ENCODE data around the gene BDNF. TPM values are rescaled to one million over a fixed set of nuclear protein-coding genes. Genes with fewer than 3 reads are reported as not detected.

The BDNF gene
- total and polyA plus RNA-seq, 2 experiments from 2014 or later = 5.1 to 5.2 TPM

GRCh38 chr11:27608951-27609350 lies 91.3 kb downstream of the BDNF start:
- peaks cover 10% of the 10 kb centered on the region for H3K4me1 Mint-ChIP-seq
- DNase-seq (ENCODE audit: low spot score) = no peak

More at GRCh38 chr11:27608951-27609350, 91.3 kb downstream of the BDNF start:
- Histone ChIP-seq H3K4me1 (ENCODE audit: insufficient read depth) (no peaks in the 10 kb centered on the region), H2AFZ (no peak overlapping the region), H3K27me3 (ENCODE audit: insufficient read depth) (peaks cover 47% of the 10 kb centered on the region), H3K36me3 (ENCODE audit: insufficient read depth) (no peaks in the 10 kb centered on the region), H3K79me2 (replicated peaks; ENCODE audit: insufficient read depth) (no peaks in the 10 kb centered on the region), H3K27ac (ENCODE audit: low read depth) (no peak overlapping the region), H3K4me3 (no peak overlapping the region), H3F3A (replicated peaks; ENCODE audit: low read depth) (peaks cover 6% of the 10 kb centered on the region), H3K4me2 (no peak overlapping the region), H4K20me1 (replicated peaks; ENCODE audit: insufficient read depth) (0 out of 2 replicates have a peak, but pooled peaks cover under 1% of the 10 kb centered on the region), H3K9me2 (ENCODE audit: insufficient read depth) (no peaks in the 10 kb centered on the region)
- no peaks in the 10 kb centered on the region for H3K36me3 Mint-ChIP-seq (ENCODE audit: low read depth)
- no peak overlapping the region for H3K27ac Mint-ChIP-seq
- H3K4me3 Mint-ChIP-seq = no peak overlapping the region
- H3K9me3 Mint-ChIP-seq = no peaks in the 10 kb centered on the region
- TF ChIP-seq JUNB (IDR thresholded peaks at IDR 0.05; ENCODE audit: unreplicated experiment) (no peak), STAT1 (IDR thresholded peaks at IDR 0.05; ENCODE audit: unreplicated experiment) (no peak), ZNF462 (CRISPR knock-in tag; IDR thresholded peaks at IDR 0.05) (no peak), CTCF (conservative IDR thresholded peaks at IDR 0.05; ENCODE audit: low read depth in 2 of 2) (no peak), CREB1 (CRISPR knock-in tag; IDR thresholded peaks at IDR 0.05; ENCODE audit: low read depth) (no peak), ZNF114 (CRISPR knock-in tag; IDR thresholded peaks at IDR 0.05) (no peak), POLR2AphosphoS5 (IDR thresholded peaks at IDR 0.05; ENCODE audit: low read depth) (no peak), ETS1 (IDR thresholded peaks at IDR 0.05) (no peak), NANOG (IDR thresholded peaks at IDR 0.05; ENCODE audit: borderline replicate concordance) (no peak), EZH2 (IDR thresholded peaks at IDR 0.05; ENCODE audit: low read depth, unreplicated experiment) (no peak), EZH2phosphoT487 (IDR thresholded peaks at IDR 0.05; ENCODE audit: unreplicated experiment) (no peak), ZNF331 (CRISPR knock-in tag; IDR thresholded peaks at IDR 0.05; ENCODE audit: low read depth) (no peak)
- peaks cover 4% of the 10 kb centered on the region for H3K27me3 Mint-ChIP-seq (ENCODE audit: insufficient read depth, low read depth, poor library complexity)
- ATAC-seq = no peak

Data from GM23338 (cell line).